HCT116 (cell line): Measurements from ENCODE around the gene OR51B5.
"Not testable (repeated sequence)": the region's sequence is repeated elsewhere in the genome, so short reads cannot be mapped to it uniquely, and the experiment has no call there.

ENCODE experiments used
- CEBPB ChIP-seq: IDR thresholded peaks from 2 replicates; pipeline ENCODE4 v1.6.1; 2012; ENCODE audit warnings: low read depth
- CTCF ChIP-seq, 3 experiments: fragments of 200-600 bp in 1 of 3; sonication (generic) in 1 of 3; IDR thresholded peaks in 2 of 3; conservative IDR thresholded peaks in 1 of 3; 2 replicates each; pipeline ENCODE4 v1.5.1; 2012 to 2017; ENCODE audit warnings: low read depth in 2 of 3, low read length in 2 of 3, antibody characterized with exemption in 1 of 3, borderline replicate concordance in 1 of 3, control low read depth in 1 of 3, mild to moderate bottlenecking in 1 of 3, mixed read lengths in 1 of 3, mixed run types in 1 of 3, moderate library complexity in 1 of 3; ENCODE audit not compliant: insufficient read depth in 1 of 3
- EZH2 ChIP-seq: fragments of 200-600 bp; sonication (generic); IDR thresholded peaks from 2 replicates; pipeline ENCODE4 v1.6.1; 2017; ENCODE audit warnings: antibody characterized with exemption, mixed run types
- EZH2phosphoT487 ChIP-seq: fragments of 200-600 bp; IDR thresholded peaks from 2 replicates; pipeline ENCODE4 v1.6.1; 2018; ENCODE audit warnings: antibody characterized with exemption, borderline replicate concordance
- MAX ChIP-seq: IDR thresholded peaks from 2 replicates; pipeline ENCODE4 v1.6.1; 2012
- POLR2A ChIP-seq: IDR thresholded peaks from 2 replicates; pipeline ENCODE4 v1.7.0; 2011; ENCODE audit warnings: borderline replicate concordance; ENCODE audit not compliant: insufficient read depth, insufficient read length; ENCODE audit errors: extremely low read depth
- POLR2AphosphoS5 ChIP-seq: IDR thresholded peaks from 2 replicates; pipeline ENCODE4 v1.6.1; 2011; ENCODE audit warnings: mild to moderate bottlenecking, low read depth, low read length, moderate library complexity
- RAD21 ChIP-seq: IDR thresholded peaks from 2 replicates; pipeline ENCODE4 v1.6.1; 2012; ENCODE audit warnings: low read depth, mild to moderate bottlenecking
- SIN3A ChIP-seq: IDR thresholded peaks from 2 replicates; pipeline ENCODE4 v1.6.1; 2012; ENCODE audit warnings: low read depth
- SP1 ChIP-seq: IDR thresholded peaks from 2 replicates; pipeline ENCODE4 v1.6.1; 2012; ENCODE audit warnings: low read depth
- ZNF274 ChIP-seq: fragments of 200-500 bp; sonication (Bioruptor generic); IDR thresholded peaks from 2 replicates; pipeline ENCODE4 v1.6.1; 2014; ENCODE audit warnings: mild to moderate bottlenecking, low read depth, low read length, inconsistent platforms

- TF ChIP-seq EZH2phosphoT487; CTCF (IDR thresholded peaks at IDR 0.05 in 2 of 3, conservative IDR thresholded peaks at IDR 0.05 in 1 of 3; ENCODE audit: borderline replicate concordance in 1 of 3, insufficient read depth in 1 of 3, low read depth in 2 of 3, low read length in 2 of 3); POLR2AphosphoS5; POLR2A; EZH2; SIN3A; SP1; RAD21; MAX; CEBPB; ZNF274: not testable (repeated sequence)
Measured at GRCh38 chr11:5313326-5314023, 29.8 kb downstream of the OR51B5 start.
